Head of caudate nucleus (tissue), 42 donors: ENCODE results near the gene PHKG2.

ENCODE experiments used
- DNase-seq, 42 donors: peaks; one replicate each; pipeline versions ENCODE4 v3.0.0 to v3.0.0-alpha.2; 2020 to 2021; ENCODE audit warnings: mixed read lengths in 7 of 42
- intact Hi-C: fragments of 100-400 bp; cut with DNase I; formaldehyde crosslinking; loops from one replicate; pipeline ENCODE4 v1.15.0; 2022

PHKG2 gene

GRCh38 chr16:30783280-30784109 lies 35.3 kb downstream of the PHKG2 start:
- DNase-seq: no peak
- intact Hi-C loops: no loop called here

GRCh38 chr16:30784215-30784614 lies 36.0 kb downstream of the PHKG2 start:
- DNase-seq: no peak
- intact Hi-C loops: no loop called here

GRCh38 chr16:30785126-30786106 lies 37.2 kb downstream of the PHKG2 start:
- peak in 2 of 42 donors; percentile 30 to 33 for DNase-seq
- intact Hi-C loops: loop anchor here (2.0 to 5.0 kb wide), 2 partner anchors 21 to 92 kb away; no protein-coding TSS in a partner anchor

GRCh38 chr16:30786115-30786935 lies 38.1 kb downstream of the PHKG2 start:
- intact Hi-C loops: loop anchor here (2.0 to 5.0 kb wide), 2 partner anchors 20 to 91 kb away; no protein-coding TSS in a partner anchor
- peak in 22 of 42 donors; percentile 16 to 60 (median 25) for DNase-seq

- DNase-seq: peak; percentile 65 to 94 (median 84)
- intact Hi-C loops: loop anchor here (2.0 to 5.0 kb wide), 2 partner anchors 20 to 90 kb away; no protein-coding TSS in a partner anchor
Measured at GRCh38 chr16:30786936-30787612, 38.8 kb downstream of the PHKG2 start, which contains the start of gene ZNF629. Gene ZNF629, minus strand, starts transcription at chr16:30787205. Its CDS starts 2,723 bp downstream, at chr16:30784482.

GRCh38 chr16:30787613-30788378 lies 39.6 kb downstream of the PHKG2 start:
- no peak for DNase-seq
- intact Hi-C loops: loop anchor here (2.0 to 5.0 kb wide), 2 partner anchors 19 to 90 kb away; no protein-coding TSS in a partner anchor

- DNase-seq: no peak
- intact Hi-C loops: no loop called here
Measured at GRCh38 chr16:30793508-30794069, 45.4 kb downstream of the PHKG2 start.

- intact Hi-C loops: no loop called here
- DNase-seq: no peak
Measured at GRCh38 chr16:30794634-30795033, 46.4 kb downstream of the PHKG2 start.

GRCh38 chr16:30797670-30798309 lies 49.6 kb downstream of the PHKG2 start:
- intact Hi-C loops: no loop called here
- DNase-seq: no peak
